Panc1 (cell line): Measurements from ENCODE around the gene EFNA5.

Experiments used
- CTCF ChIP-seq: fragments of 450-650 bp; IDR thresholded peaks from 2 replicates; pipeline ENCODE4 v1.5.1; 2017; ENCODE audit warnings: mild to moderate bottlenecking
- TCF7L2 ChIP-seq: IDR thresholded peaks from 2 replicates; pipeline ENCODE4 v1.6.1; 2011; ENCODE audit warnings: mild to moderate bottlenecking, low read depth, low read length, inconsistent platforms

- no peak for TF ChIP-seq TCF7L2
- no peak for TF ChIP-seq CTCF
These were observed 111.8 kb downstream of the EFNA5 start for GRCh38 chr5:107558823-107559375.
